Body of pancreas (tissue), 4 donors: ENCODE measurements around the gene ZBED3. TPM values are rescaled to one million over a fixed set of nuclear protein-coding genes. Genes with fewer than 3 reads are reported as not detected.

ENCODE experiments used
- ATAC-seq: fragments of 150-250 bp; one replicate; pipeline ENCODE4 v1.9.1; 2016
- DNase-seq, 4 donors: peaks; one replicate each; pipeline ENCODE4 v3.0.0-alpha.2; 2019
- H3K27ac ChIP-seq, 4 donors: fragments of 200-600 bp; sonication (generic); 1 replicate in 3 of 4; 2 replicates in 1 of 4; pipeline versions ENCODE4 v1.5.1 to v1.6.1; 2016 to 2019; ENCODE audit warnings: mild to moderate bottlenecking in 1 of 4, mixed read lengths in 1 of 4, moderate library complexity in 1 of 4
- H3K27me3 ChIP-seq, 2 donors: fragments of 200-600 bp; sonication (generic); one replicate each; pipeline ENCODE4 v1.6.0; 2016; ENCODE audit warnings: mild to moderate bottlenecking in 1 of 2
- H3K36me3 ChIP-seq, 2 donors: fragments of 200-600 bp; sonication (generic); replicated peaks in 1 of 2; 2 replicates each; pipeline ENCODE4 v1.5.1; 2016; ENCODE audit warnings: low read depth in 2 of 2; ENCODE audit not compliant: insufficient read depth in 1 of 2
- H3K4me1 ChIP-seq: fragments of 200-600 bp; sonication (generic); one replicate; pipeline ENCODE4 v1.6.0; 2016
- H3K4me3 ChIP-seq, 2 donors: fragments of 200-600 bp; sonication (generic); 1 replicate in 1 of 2; 2 replicates in 1 of 2; pipeline ENCODE4 v1.5.1; 2016 to 2019
- H3K9me3 ChIP-seq, 3 donors: fragments of 200-600 bp; sonication (generic); 1 replicate in 2 of 3; 2 replicates in 1 of 3; pipeline ENCODE4 v1.5.1; 2016
- CTCF ChIP-seq, 7 experiments: fragments of 450-650 bp in 4 of 7; fragments of 200-600 bp in 3 of 7; sonication (generic) in 3 of 7; IDR thresholded peaks; one replicate each; pipeline ENCODE4 v1.5.1; 2016 to 2019; ENCODE audit warnings: antibody characterized with exemption in 7 of 7
- POLR2A ChIP-seq, 3 donors: fragments of 450-650 bp; IDR thresholded peaks; one replicate each; pipeline ENCODE4 v1.6.1; 2016; ENCODE audit warnings: antibody characterized with exemption in 3 of 3, mild to moderate bottlenecking in 2 of 3
- WGBS, 2 donors: methylation state at CpG; one replicate each; pipeline ENCODE4 v1.1.5; 2017; 5-methylcytosine and 5-hydroxymethylcytosine counted together
- intact Hi-C: fragments of 100-400 bp; cut with DNase I; formaldehyde crosslinking; loops from one replicate; pipeline ENCODE4 v1.15.1; 2023
- total RNA-seq, 2 donors: library from RNA; depleted of rRNA; stranded (reverse); fragments of >200 nt; gene quantifications; one replicate each; pipeline ENCODE4 v1.1.0, GENCODE V29; 2016

Gene ZBED3
- total RNA-seq = 10 to 100 TPM in 1 of 2 donors, 1 to 10 TPM in 1; 4.2 to 41.5 TPM

- ATAC-seq (peak; percentile 90), DNase-seq (peak; percentile 83 to 90 (median 88))
- TF ChIP-seq POLR2A (IDR thresholded peaks at IDR 0.05) = peak; percentile 54 to 72 (median 68)
- peak in 5 of 7 experiments; percentile 9 to 40 (median 27) for TF ChIP-seq CTCF (IDR thresholded peaks at IDR 0.05)
- Histone ChIP-seq H3K27ac (peak within 1 kb of the TSS; percentile 94 to 98 (median 96)), H3K4me3 (peak within 1 kb of the TSS; percentile 43 to 71), H3K36me3 (no peaks in the 10 kb centered on the region), H3K27me3 (no peaks in the 10 kb centered on the region), H3K4me1 (peaks cover 23% of the 10 kb centered on the region), H3K9me3 (no peaks in the 10 kb centered on the region)
- WGBS, 2 donors = 0 to 1% methylated on average over 23 to 61 of the region's 63 CpGs
- intact Hi-C loops = no loop called here
Measured at GRCh38 chr5:77086689-77087483, at the start of gene ZBED3. Gene ZBED3, minus strand, starts transcription at chr5:77087285. Its CDS starts 9,407 bp downstream, at chr5:77077878.

GRCh38 chr5:77133061-77133758, 46.1 kb upstream of the ZBED3 start:
- no peaks in the 10 kb centered on the region for H3K9me3 ChIP-seq
- ATAC-seq (peak; percentile 48), DNase-seq (peak; percentile 24 to 68 (median 52))
- TF ChIP-seq POLR2A (IDR thresholded peaks at IDR 0.05) (no peak), CTCF (IDR thresholded peaks at IDR 0.05) (no peak)
- H3K27me3 ChIP-seq = no peaks in the 10 kb centered on the region
- H3K4me1 ChIP-seq = no peaks in the 10 kb centered on the region
- H3K4me3 ChIP-seq = no peak overlapping the region
- no peak overlapping the region for H3K27ac ChIP-seq
- no peaks in the 10 kb centered on the region for H3K36me3 ChIP-seq
- intact Hi-C loops = no loop called here
- 50 to 63% methylated on average over 1 of the region's 1 CpG for WGBS, 2 donors

GRCh38 chr5:77131361-77131760, 44.3 kb upstream of the ZBED3 start:
- intact Hi-C loops = no loop called here
- H3K27me3 ChIP-seq = no peaks in the 10 kb centered on the region
- H3K9me3 ChIP-seq = no peaks in the 10 kb centered on the region
- H3K4me3 ChIP-seq = no peak overlapping the region
- DNase-seq = no peak
- H3K36me3 ChIP-seq = no peaks in the 10 kb centered on the region
- 64 to 70% methylated on average over 3 of the region's 3 CpGs for WGBS, 2 donors
- H3K27ac ChIP-seq = no peak overlapping the region
- H3K4me1 ChIP-seq = no peaks in the 10 kb centered on the region
- ATAC-seq = no peak
- TF ChIP-seq CTCF (IDR thresholded peaks at IDR 0.05) (no peak), POLR2A (IDR thresholded peaks at IDR 0.05) (no peak)

- H3K4me3 ChIP-seq = no peak overlapping the region
- WGBS, 2 donors = 77 to 79% methylated on average over 9 of the region's 9 CpGs
- intact Hi-C loops = no loop called here
- ATAC-seq (no peak), DNase-seq (peak in 3 of 4 donors; percentile 10 to 32 (median 22))
- H3K4me1 ChIP-seq = no peaks in the 10 kb centered on the region
- H3K9me3 ChIP-seq = no peaks in the 10 kb centered on the region
- no peaks in the 10 kb centered on the region for H3K36me3 ChIP-seq
- TF ChIP-seq POLR2A (IDR thresholded peaks at IDR 0.05) = no peak
- TF ChIP-seq CTCF (IDR thresholded peaks at IDR 0.05) = peak in 3 of 7 experiments; percentile 16 to 22 (median 19)
- H3K27ac ChIP-seq = no peak overlapping the region
- no peaks in the 10 kb centered on the region for H3K27me3 ChIP-seq
Measured at GRCh38 chr5:77129391-77129990, 42.4 kb upstream of the ZBED3 start.
